Keratinocyte (primary cell): ENCODE results near the gene XRCC2.

Source experiments
- EZH2 ChIP-seq: IDR thresholded peaks from one replicate; pipeline ENCODE4 v1.6.1; 2012; ENCODE audit warnings: inconsistent platforms, mild to moderate bottlenecking, low read length, moderate library complexity
- TF ChIP-seq, protein P1 (sequence below), 3 experiments: IDR thresholded peaks in 1 of 3; conservative IDR thresholded peaks in 1 of 3; optimal IDR thresholded peaks in 1 of 3; 2 replicates in 2 of 3; 3 replicates in 1 of 3; pipeline versions ENCODE3 to v1.5.1; 2011; ENCODE audit warnings: low read length in 3 of 3, mild to moderate bottlenecking in 3 of 3, moderate library complexity in 2 of 3, control low read depth in 1 of 3, inconsistent platforms in 1 of 3; ENCODE audit not compliant: insufficient read depth in 2 of 3; ENCODE audit errors: extremely low read depth in 1 of 3

- TF ChIP-seq, protein P1, sequence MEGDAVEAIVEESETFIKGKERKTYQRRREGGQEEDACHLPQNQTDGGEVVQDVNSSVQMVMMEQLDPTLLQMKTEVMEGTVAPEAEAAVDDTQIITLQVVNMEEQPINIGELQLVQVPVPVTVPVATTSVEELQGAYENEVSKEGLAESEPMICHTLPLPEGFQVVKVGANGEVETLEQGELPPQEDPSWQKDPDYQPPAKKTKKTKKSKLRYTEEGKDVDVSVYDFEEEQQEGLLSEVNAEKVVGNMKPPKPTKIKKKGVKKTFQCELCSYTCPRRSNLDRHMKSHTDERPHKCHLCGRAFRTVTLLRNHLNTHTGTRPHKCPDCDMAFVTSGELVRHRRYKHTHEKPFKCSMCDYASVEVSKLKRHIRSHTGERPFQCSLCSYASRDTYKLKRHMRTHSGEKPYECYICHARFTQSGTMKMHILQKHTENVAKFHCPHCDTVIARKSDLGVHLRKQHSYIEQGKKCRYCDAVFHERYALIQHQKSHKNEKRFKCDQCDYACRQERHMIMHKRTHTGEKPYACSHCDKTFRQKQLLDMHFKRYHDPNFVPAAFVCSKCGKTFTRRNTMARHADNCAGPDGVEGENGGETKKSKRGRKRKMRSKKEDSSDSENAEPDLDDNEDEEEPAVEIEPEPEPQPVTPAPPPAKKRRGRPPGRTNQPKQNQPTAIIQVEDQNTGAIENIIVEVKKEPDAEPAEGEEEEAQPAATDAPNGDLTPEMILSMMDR (optimal IDR thresholded peaks at IDR 0.05 in 1 of 3, IDR thresholded peaks at IDR 0.05 in 1 of 3, conservative IDR thresholded peaks at IDR 0.05 in 1 of 3; ENCODE audit: extremely low read depth in 1 of 3, insufficient read depth in 2 of 3, low read length in 3 of 3) = no peak
- no peak for TF ChIP-seq EZH2
These were observed 23.1 kb upstream of the XRCC2 start for GRCh38 chr7:152699079-152699478.
